Breast epithelium (tissue), 3 donors: Measurements from ENCODE around the gene PPP1R15B.

ENCODE experiments used
- CTCF ChIP-seq, 3 donors: fragments of 450-650 bp; IDR thresholded peaks; one replicate each; pipeline ENCODE4 v1.5.1; 2016 to 2017; ENCODE audit warnings: antibody characterized with exemption in 3 of 3, mild to moderate bottlenecking in 3 of 3, moderate library complexity in 3 of 3
- POLR2A ChIP-seq: fragments of 450-650 bp; IDR thresholded peaks from one replicate; pipeline ENCODE4 v1.6.1; 2016; ENCODE audit warnings: antibody characterized with exemption, mild to moderate bottlenecking, moderate library complexity

- TF ChIP-seq CTCF (IDR thresholded peaks at IDR 0.05) (no peak), POLR2A (no peak)
Observed at GRCh38 chr1:204426971-204427701, 15.5 kb upstream of the PPP1R15B start.
